CD4-positive, alpha-beta T cell treated with Interleukin-2 at 100 ng/mL for 4 hours (primary cell): ENCODE results near the gene SCP2.
A peak's percentile ranks its signal among the peaks of the same experiment; 100 is the strongest.

Experiments
- DNase-seq: peaks from one replicate; pipeline ENCODE4 v3.0.0-alpha.2; 2020; ENCODE audit warnings: low spot score

Gene SCP2

GRCh38 chr1:53082826-53083455 is 155.9 kb downstream of the SCP2 start:
- DNase-seq, result no peak

- no peak for DNase-seq
Measured at GRCh38 chr1:53083636-53084588, 156.8 kb downstream of the SCP2 start.

GRCh38 chr1:53084589-53084971 is 157.5 kb downstream of the SCP2 start:
- DNase-seq, result peak; percentile 44

GRCh38 chr1:53085405-53085804 is 158.3 kb downstream of the SCP2 start:
- DNase-seq, result no peak

GRCh38 chr1:53086491-53087070 is 159.5 kb downstream of the SCP2 start:
- DNase-seq, result no peak

GRCh38 chr1:53087332-53088285 is 160.5 kb downstream of the SCP2 start:
- no peak for DNase-seq

- no peak for DNase-seq
Measured at GRCh38 chr1:53088616-53089300, 161.7 kb downstream of the SCP2 start.

- DNase-seq, result no peak
Measured at GRCh38 chr1:53089478-53090226, 162.6 kb downstream of the SCP2 start.

GRCh38 chr1:53090227-53091147 is 163.4 kb downstream of the SCP2 start:
- DNase-seq, result peak; percentile 12

- no peak for DNase-seq
Measured at GRCh38 chr1:53091841-53092645, 165.0 kb downstream of the SCP2 start.

GRCh38 chr1:53092659-53093450 is 165.8 kb downstream of the SCP2 start:
- no peak for DNase-seq

GRCh38 chr1:53093451-53093754 is 166.3 kb downstream of the SCP2 start:
- DNase-seq, result no peak

- no peak for DNase-seq
Measured at GRCh38 chr1:53093778-53094532, 166.9 kb downstream of the SCP2 start.

- DNase-seq, result no peak
Measured at GRCh38 chr1:53094533-53094919, 167.4 kb downstream of the SCP2 start.
